Measurements from ENCODE around the gene DPEP3.

- TF ChIP-seq CTCF (IDR thresholded peaks at IDR 0.05) (no peak), POLR2A (IDR thresholded peaks at IDR 0.05) (no peak)
Observed at GRCh38 chr16:67966549-67967182, 13.6 kb downstream of the DPEP3 start.
